CD4-positive, alpha-beta T cell treated with Interleukin-17A for 1 hour (primary cell): Measurements from ENCODE around the gene MSS51.
"Not testable (repeated sequence)": the region's sequence is repeated elsewhere in the genome, so short reads cannot be mapped to it uniquely, and the experiment has no call there.

ENCODE experiments used
- DNase-seq: peaks from one replicate; pipeline ENCODE4 v3.0.0-alpha.2; 2020

MSS51 gene

DNA sequence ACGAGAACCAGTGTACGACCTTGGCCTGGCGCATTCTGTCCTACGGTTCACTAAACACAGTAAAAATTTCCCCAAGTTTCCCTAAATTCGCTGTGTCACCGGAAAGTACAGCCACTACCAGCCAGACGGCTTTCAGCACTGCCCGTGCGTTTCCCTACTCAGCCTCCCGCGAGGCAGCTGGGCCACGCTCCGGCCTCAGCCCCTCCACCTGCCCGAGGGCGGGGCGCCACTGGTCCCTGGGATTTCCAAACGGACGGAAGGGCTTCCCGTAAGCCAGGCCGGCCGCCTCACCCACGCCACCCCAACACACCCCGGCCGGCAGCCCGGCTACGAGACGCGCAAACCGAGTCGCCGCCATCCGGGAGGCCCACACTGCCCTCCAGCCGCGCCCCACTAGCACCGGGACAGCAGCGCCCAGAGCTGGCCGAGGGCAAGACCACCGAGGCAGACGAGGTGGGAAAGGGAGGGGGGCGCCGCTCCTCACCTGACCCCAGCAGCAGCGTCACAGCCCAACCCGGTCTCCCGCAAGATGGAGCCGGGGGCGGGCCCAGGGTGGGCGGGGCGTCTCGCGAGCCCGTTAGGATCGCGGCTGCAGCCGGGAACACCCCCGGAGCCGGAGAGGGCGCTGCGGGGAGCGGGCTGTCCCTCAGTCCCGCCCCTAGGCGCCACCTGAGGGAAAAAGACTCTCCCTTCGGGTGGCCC lies 19.7 kb downstream of the MSS51 start, which contains the start of gene ANXA7:
Gene ANXA7, minus strand, starts transcription at position 531 of the 702 bp plus-strand sequence. CDS start 13,202 bp downstream, outside the sequence.
- peak; percentile 92 for DNase-seq

- peak; percentile 64 for DNase-seq
Measured at GRCh38 chr10:73413108-73413527, 20.2 kb downstream of the MSS51 start.

- DNase-seq = no peak
Measured at GRCh38 chr10:73410897-73411296, 22.5 kb downstream of the MSS51 start.

GRCh38 chr10:73408978-73409521 lies 24.3 kb downstream of the MSS51 start:
- no peak for DNase-seq

DNA sequence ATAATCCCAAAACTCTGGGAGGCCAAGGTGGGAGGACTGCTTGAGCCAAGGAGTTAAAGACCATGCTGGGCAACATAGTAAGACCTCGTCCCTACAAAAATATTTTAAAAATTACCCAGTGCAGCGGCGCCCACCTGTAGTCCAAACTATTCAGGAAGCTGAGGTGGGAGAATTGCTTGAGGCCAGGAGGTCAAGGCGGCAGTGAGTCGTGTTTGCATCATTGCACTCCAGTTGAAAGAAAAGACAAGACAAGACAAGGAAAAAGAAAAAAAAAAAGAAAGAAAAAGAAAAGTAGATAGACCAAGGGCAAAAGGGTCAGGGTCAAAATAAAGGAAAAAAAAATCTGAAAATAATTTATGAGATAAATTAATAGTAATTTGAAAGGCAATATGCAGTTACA lies 25.3 kb downstream of the MSS51 start:
- no peak for DNase-seq

GRCh38 chr10:73407495-73407894 lies 25.9 kb downstream of the MSS51 start:
- no peak for DNase-seq

- DNase-seq = no peak
Measured at GRCh38 chr10:73406846-73407245, 26.5 kb downstream of the MSS51 start.

- DNase-seq = no peak
Measured at GRCh38 chr10:73405556-73405955, 27.8 kb downstream of the MSS51 start.

- no peak for DNase-seq
Measured at GRCh38 chr10:73404690-73405089, 28.7 kb downstream of the MSS51 start.

GRCh38 chr10:73401636-73402035 lies 31.7 kb downstream of the MSS51 start:
- DNase-seq = no peak

DNA sequence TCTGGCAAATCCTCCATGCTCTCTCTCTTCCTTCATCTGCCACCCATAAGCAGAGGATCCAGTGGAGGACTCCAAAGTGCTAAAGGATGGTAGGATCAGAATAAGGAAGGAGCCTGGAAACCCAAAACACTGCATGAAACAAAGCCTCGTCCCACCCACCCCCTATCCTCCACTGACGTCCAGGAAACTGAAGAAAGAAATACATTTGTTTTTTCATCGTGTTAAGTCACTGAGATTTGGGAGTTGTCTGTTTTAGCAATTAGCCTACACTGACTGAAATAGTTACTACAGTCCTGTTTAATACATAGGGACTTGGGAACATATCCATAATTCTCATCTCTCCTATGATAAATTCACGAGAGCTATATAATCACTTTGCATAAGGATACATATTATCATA lies 34.3 kb downstream of the MSS51 start:
- no peak for DNase-seq

DNA sequence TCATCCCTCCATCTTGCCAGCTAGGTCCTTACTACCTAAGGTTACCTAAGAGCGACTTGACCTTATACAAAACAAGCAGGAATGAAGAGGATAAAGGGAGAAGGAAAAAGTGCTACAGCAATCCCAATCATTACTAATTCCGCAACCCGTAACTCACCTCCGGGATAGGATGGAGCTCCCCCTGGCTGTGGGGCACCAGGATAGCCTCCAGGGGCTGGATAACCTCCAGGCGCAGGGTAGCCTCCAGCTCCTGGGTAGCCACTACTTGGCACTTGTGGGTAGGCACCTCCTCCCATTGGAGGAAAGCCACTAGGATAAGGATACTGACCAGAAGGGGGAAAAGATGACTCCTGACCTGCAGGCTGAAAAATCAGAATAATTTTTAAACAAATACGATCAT lies 35.3 kb downstream of the MSS51 start:
- no peak for DNase-seq

GRCh38 chr10:73394325-73394724 lies 39.0 kb downstream of the MSS51 start:
- not testable (repeated sequence) for DNase-seq

- no peak for DNase-seq
Measured at GRCh38 chr10:73388228-73388627, 45.1 kb downstream of the MSS51 start.

- DNase-seq = no peak
Measured at GRCh38 chr10:73386583-73386982, 46.8 kb downstream of the MSS51 start.

DNA sequence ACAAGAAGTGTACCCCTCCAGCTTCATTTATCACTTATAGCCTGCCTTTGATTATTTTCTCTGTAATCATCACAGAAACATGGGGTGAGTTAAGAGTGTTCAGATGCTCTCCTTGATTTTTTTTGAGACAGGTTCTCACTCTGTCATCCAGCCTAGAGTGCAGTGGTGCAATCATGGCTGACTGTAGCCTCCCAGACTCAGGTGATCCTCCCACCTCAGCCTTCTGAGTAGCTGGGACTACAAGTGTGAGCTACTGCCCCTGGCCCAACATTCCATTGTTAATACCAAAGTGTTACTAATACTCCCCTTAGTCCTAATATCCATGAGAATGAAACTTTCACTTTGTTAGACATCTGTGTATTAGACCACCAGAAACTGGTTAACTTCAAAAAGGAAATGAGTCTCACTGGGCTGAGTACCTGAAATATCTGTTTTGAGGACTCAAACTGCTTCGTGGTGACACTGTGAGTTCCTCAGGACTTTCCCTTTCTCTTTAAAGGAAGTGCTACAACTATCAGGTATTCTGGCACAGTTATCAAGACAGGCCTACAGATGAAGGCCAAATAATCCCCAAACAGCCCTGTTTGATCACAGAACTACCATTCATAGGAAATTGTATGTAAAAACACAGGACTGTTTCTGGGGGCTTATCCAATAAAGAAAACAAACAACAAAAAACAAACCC lies 54.2 kb downstream of the MSS51 start:
- DNase-seq = no peak

DNA sequence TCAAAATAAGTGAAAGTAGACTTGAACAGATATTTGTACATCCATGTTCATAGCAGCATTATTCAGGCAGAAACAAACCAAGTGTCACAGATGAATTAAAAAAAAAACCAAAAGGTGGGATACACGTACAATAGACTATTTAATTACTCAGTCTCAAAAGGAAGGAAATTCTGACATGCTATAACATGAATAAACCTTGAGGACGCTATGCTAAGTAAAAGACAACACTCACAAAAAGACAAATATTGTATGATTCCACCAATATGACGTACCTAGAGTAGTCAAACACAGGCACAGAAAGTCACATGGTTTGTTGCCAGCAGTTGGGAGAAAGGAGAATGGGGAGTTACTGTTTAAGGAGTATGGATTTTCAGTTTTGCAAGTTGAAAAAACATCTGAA lies 56.7 kb downstream of the MSS51 start:
- DNase-seq = no peak
